Raji (cell line): ENCODE measurements around the gene MAP3K21.

Source experiments
- POLR2A ChIP-seq: IDR thresholded peaks from 2 replicates; pipeline ENCODE4 v1.6.1; 2011; ENCODE audit warnings: low read depth, low read length, control low read depth; ENCODE audit not compliant: insufficient read depth

The MAP3K21 gene

DNA sequence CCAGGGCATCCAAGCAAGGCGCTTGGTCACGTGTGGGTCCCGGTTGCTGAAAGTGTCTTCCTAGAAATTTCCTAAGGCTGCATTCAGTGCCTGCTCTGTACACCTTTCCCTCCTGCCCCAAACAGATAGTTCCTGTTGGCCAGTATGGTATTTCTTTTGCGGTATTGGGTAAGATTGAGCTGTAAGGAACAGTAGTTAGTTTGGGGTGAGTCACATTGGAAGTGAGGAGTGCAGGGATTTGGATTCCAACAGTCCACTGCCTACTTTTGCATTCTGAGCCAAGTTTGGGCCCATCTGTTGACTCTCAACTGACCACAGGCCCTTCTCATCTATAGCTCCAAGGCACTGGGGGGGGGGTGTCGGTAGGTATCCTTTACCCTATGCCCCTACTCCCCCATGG, 83.4 kb downstream of the MAP3K21 start:
- no peak for TF ChIP-seq POLR2A

GRCh38 chr1:233412812-233413211, 85.3 kb downstream of the MAP3K21 start:
- no peak for TF ChIP-seq POLR2A

DNA sequence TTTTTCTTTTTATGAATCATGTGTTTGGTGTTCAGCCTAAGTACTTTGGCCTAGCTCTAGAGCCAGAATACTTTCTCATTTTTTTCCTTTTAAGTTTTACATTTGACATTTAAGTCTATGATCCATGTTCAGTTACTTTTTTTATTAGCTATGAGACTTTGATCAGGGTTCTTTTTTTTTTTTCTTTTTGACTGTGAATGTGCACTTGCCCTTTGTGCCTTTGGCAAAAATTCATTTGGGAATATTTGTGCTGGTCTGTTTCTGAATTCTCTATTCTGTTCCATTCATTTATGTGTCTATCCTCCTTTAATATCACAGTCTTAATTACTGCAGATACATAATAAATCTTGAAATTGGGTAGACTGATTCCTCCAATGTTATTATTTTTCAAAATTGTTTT, 93.8 kb downstream of the MAP3K21 start:
- no peak for TF ChIP-seq POLR2A

GRCh38 chr1:233424779-233425178, 97.3 kb downstream of the MAP3K21 start:
- TF ChIP-seq POLR2A, result no peak

- TF ChIP-seq POLR2A, result no peak
These were observed 100.4 kb downstream of the MAP3K21 start for GRCh38 chr1:233427907-233428306.

DNA sequence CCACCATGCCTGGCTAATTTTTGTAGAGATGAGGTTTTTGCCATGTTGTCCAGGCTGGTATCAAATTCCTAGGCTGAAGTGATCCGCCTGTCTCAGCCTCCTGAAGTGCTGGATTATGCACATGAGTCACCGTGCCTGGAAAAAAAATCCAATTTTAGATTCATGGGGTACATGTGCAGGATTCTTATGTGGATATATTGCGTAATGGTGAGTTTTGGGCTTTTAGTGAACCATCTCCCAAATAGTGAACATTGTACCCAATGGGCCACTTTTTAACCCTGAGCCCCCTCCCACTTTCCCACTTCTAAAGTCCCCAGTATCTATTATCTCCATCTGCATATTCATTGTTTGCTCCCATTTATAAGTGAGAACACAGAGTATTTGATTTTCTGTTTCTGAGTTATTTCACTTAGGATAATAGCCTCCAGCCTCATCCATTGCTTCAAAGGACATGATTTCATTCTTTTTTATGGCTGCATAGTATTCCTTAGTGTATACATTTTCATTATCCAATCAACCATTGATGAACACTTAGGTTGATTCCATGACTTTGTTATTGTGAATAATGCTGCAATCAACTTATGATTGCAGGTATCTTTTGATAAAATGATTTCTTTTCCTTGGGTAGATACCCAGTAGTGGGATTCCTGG, 104.4 kb downstream of the MAP3K21 start:
- no peak for TF ChIP-seq POLR2A

GRCh38 chr1:233432916-233433315, 105.4 kb downstream of the MAP3K21 start:
- no peak for TF ChIP-seq POLR2A

- no peak for TF ChIP-seq POLR2A
These were observed 106.1 kb downstream of the MAP3K21 start for GRCh38 chr1:233433436-233434210.
